ENCODE measurements around the gene GNG3. TPM values are rescaled to one million over a fixed set of nuclear protein-coding genes. Genes with fewer than 3 reads are reported as not detected.
A peak's percentile ranks its signal among the peaks of the same experiment; 100 is the strongest.
"Not testable (repeated sequence)": the region's sequence is repeated elsewhere in the genome, so short reads cannot be mapped to it uniquely, and the experiment has no call there.

The GNG3 gene
- polyA plus RNA-seq (ENCODE audit: insufficient read depth in 1 of 5, insufficient read length in 5 of 5, low replicate concordance in 1 of 5), result 1 to 10 TPM in 4 of 5 donors, under 1 TPM in 1; 0.73 to 1.7 (median 1.5) TPM
- long read RNA-seq, donor 1, result 0 reads
- long read RNA-seq, donor 2, result 0 reads
- long read RNA-seq, donor 3, result 0 reads
- long read RNA-seq, donor 4, partial matches to known transcripts, result 0 of 2 reads
- long read RNA-seq, donor 4, other reads (novel, unspliced or antisense), result 0 of 2 reads
- long read RNA-seq, donor 5, result 0 reads
- long read RNA-seq, donor 6, partial matches to known transcripts, result 0 of 1 reads
- long read RNA-seq, donor 6, other reads (novel, unspliced or antisense), result 0 of 1 reads
- long read RNA-seq, donor 7, partial matches to known transcripts, result 0 of 1 reads
- long read RNA-seq, donor 7, other reads (novel, unspliced or antisense), result 0 of 1 reads
- long read RNA-seq, donor 8, result 0 reads

DNA sequence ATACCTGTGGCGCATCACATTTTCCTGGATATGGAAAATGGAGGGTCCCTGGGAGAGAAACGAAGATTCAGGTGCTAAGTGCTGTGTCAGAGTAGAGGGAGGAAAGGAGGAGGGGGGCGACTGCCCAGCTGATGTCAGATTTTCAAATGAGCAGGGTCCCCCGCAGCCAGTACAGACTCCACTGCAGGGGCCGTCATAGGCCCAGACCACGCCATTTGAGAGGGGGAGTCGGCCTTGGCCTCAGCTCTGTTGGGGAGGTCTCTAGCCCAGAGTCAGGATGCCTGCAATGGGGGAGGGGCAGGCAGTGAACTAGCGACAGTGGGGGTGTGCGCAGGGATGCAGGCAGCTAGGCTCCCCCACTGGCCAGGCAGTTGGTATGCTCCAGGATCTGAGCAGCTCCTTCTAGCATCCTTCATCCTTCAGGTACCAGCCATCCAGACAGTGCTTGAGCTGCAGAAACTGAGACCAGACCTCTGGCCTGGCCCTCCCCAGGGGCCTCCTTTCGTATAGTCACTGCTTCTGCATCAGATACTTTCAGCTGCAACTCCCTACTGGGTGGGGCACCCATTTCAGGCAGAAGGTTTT lies at the start of gene GNG3, which contains the start of gene BSCL2:
TSS of gene GNG3 (plus strand) at position 400 of the 585 bp plus-strand sequence. CDS start 620 bp downstream, outside the sequence.
TSS of gene BSCL2 (minus strand) at position 148 of the 585 bp plus-strand sequence. CDS start 229 bp downstream, outside the sequence.
- DNase-seq, result no peak

DNA sequence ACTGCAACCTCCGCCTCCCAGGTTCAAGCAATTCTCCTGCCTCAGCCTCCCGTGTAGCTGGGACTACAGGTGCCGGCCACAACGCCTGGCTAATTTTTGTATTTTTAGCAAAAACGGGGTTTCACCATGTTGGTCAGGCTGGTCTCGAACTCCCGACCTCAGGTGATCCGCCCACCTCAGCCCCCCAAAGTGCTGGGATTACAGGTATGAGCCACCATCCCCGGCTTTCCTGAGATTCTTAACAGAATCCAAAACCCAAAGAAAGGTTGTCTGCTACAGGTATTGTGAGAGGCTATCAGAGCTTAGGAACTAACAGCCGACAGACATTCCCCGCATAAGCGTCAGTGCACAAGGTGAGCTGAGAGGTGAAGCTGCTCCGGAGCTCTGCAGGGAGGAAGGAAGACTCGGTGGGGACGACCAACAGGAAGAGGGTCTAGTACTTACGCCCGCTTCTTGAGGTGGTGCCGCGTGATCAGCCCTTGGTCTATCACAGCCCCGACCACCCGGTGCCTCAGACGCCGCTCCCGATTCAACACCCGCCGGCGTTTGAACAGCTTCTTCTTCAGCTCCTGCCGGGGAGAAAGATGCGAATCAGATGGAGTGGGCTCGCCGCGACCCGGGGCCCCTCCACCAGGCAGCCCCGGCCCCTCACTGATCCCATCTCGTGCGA lies 42.9 kb upstream of the GNG3 start:
- no peak for DNase-seq

DNA sequence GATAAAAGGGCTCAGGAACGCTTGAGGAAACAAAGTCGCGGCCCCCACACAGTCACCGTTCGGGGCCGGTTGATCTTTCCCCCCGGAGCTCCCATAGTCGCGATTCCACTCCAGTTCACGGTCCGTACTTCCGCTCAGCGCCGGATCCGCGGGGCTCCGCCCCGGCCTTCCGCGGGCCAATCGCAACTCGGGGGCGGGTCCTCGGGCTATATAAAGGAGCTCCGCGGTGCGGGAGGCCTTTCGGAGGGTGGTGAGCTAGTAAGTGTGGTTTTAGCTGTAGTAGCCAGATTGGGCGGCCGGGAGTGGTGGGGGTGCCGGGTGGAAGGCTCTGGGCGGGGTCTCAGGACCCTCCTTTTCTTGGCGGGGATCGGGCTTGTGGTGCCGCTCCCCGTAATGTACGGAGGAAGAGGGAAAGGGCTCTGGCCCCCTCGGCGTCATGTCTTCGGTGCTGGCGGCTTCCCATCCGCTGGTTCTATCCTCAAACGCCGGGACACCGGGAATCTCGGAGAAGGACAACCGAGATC lies 42.3 kb upstream of the GNG3 start, which contains the start of the genes C11orf98 and CSKMT:
TSS of gene C11orf98 (minus strand) at position 136 of the 524 bp plus-strand sequence. CDS start at position 95, 41 bp downstream.
TSS of gene CSKMT (plus strand) at position 238 of the 524 bp plus-strand sequence. CDS start 568 bp downstream, outside the sequence.
- peak; percentile 95 for DNase-seq

DNA sequence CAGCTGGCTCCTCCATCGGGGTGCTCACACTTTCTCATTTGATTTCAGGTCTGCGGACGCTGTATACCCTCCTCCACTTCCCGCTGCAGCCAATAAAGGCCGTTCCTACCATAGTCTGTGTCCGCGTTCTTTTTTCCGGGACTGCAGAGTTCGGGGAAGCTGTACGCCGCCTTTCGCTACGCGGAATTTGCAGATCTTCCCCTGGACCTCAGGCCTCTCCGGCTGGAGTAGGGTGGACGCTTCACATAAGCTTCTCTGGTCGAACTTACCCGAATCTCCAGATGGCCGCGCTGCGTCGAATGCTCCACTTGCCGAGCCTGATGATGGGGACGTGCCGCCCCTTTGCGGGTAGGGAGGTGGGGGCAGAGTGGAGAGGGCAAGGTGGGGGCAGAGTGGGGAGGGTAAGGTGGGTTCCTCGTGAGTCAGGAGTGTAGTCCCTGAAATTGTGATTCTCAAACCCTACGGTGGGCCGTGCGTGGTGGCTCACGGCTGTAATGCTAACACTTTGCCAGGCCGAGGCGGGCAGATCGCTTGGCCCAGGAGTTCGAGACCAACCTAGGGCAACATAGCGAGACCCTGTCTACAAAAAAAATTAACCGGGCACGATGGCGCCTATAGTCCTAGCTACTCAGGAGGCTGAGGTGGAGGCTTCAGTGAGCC lies 41.7 kb upstream of the GNG3 start:
- no peak for DNase-seq

DNA sequence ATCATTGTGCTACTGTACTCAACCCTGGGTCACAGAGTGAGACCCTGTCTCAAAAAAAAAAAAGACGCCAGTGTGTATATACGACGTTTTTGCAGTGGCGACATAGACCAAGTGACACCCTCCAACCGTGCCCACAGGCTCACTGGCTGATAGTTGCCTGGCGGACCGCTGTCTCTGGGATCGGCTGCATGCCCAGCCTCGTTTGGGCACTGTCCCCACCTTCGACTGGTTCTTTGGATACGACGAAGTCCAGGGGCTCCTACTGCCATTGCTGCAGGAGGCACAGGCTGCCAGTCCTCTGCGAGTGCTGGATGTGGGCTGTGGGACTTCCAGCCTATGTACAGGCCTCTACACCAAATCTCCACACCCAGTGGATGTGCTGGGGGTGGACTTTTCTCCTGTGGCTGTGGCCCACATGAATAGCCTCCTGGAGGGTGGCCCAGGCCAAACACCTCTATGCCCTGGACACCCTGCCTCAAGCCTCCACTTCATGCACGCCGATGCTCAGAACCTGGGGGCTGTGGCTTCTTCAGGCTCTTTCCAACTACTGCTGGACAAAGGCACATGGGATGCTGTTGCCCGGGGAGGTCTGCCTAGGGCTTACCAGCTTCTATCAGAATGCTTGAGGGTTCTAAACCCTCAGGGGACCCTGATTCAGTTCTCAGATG lies 41.1 kb upstream of the GNG3 start:
- no peak for DNase-seq

DNA sequence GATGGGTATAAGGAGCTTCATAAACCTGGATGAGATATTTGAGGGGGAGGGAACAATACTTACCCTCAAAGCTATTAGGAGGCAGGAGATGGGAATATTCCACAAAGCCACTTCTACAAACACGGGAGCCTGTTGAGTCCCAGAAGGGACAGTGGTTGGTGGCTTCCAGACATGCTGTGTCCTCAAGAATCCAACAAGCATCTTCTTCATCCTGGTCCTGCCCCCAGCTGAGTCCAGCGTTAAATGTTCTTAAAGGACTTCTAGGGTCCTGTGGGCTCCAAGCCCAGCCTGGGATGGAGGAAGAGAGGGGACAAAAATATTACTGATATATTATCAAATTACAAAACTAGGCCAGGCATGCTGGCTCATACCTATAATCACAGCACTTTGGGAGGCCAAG lies 40.0 kb upstream of the GNG3 start:
- DNase-seq, result no peak

DNA sequence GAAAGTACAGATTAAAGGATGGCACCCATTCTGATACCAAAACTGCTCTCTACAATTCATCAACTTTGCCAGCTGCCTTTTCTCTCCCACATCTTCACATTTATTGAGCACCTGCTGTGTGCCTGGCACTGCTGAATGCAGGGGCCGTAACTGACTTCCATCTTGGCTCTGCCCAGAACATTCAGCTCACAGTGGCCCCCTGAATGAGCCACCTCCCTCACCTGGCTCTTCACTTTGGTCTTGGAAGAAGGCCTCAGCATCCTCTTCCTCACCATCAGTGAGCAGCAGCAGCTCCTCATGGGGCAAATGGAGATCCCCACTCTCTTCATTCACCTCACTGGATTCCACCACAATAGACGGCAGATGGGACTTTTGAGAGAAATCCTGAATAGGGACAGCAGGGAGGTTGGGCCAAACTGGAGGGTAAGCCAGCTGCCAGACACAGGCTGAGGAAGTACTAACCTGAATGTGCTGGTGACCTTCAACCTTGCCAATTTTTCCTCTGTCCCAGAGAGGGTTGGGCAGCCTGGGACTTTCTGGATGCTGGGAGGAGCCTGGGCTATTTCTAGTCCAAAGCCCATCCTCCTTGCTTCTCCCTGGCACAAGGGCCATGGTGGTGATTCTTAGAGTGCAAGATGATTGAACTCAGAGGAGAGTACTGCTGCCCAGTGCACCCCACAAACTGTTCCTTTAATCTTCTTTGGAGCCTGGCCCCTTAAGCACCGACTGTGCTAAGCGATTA lies 37.9 kb upstream of the GNG3 start:
- DNase-seq, result no peak

DNA sequence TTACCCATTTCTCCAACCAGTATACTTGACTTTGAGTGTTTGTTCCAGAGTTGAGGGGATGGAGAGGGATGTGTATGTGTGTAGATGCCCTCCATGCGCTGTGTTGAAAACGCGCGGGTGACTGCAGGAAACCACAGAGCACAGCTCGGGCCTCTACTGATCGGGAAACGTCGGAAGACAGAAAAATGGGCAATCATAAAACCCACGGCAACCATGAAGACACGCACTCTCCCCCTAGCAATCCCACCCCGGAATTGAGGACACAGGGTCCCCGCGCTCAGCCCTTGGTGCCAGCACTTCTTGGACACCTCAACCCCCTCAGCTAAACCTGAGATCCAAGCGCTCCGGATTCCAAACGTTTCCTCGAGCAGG lies 36.3 kb upstream of the GNG3 start:
- DNase-seq, result no peak

DNA sequence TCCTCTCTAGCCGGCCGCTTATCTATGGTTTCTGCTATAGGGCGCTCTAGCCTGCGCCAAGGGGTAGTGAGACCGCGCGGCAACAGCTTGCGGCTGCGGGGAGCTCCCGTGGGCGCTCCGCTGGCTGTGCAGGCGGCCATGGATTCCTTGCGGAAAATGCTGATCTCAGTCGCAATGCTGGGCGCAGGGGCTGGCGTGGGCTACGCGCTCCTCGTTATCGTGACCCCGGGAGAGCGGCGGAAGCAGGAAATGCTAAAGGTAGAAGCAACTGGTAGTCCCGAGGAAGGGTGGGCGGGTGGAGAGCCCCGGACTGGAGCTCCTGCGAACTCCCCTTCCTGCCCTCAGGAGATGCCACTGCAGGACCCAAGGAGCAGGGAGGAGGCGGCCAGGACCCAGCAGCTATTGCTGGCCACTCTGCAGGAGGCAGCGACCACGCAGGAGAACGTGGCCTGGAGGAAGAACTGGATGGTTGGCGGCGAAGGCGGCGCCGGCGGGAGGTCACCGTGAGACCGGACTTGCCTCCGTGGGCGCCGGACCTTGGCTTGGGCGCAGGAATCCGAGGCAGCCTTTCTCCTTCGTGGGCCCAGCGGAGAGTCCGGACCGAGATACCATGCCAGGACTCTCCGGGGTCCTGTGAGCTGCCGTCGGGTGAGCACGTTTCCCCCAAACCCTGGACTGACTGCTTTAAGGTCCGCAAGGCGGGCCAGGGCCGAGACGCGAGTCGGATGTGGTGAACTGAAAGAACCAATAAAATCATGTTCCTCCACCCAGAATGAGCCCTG lies 35.7 kb upstream of the GNG3 start, which contains the start of the genes LBHD1 and UQCC3:
TSS of gene LBHD1 (minus strand) at position 660 of the 782 bp plus-strand sequence. CDS start 2,236 bp downstream, outside the sequence.
TSS of gene UQCC3 (plus strand) at position 66 of the 782 bp plus-strand sequence. CDS start at position 139, 73 bp downstream.
- DNase-seq, result peak; percentile 74 to 81

DNA sequence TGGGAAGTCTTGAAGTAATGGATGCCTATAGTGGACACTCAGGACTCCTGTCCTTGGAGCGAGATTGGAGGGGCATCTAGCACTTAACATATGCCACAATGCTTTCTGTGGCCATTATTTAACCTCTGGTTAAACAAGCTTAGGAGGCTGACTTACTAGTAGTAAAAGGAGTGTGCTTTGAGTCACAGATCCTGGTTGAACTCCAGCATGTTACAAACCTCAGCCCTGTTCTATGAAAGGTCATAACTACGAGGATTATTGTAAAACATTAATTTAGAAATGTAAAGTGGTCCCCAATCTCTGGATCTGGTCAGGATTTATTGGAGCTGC lies 34.3 kb upstream of the GNG3 start:
- DNase-seq, result no peak

DNA sequence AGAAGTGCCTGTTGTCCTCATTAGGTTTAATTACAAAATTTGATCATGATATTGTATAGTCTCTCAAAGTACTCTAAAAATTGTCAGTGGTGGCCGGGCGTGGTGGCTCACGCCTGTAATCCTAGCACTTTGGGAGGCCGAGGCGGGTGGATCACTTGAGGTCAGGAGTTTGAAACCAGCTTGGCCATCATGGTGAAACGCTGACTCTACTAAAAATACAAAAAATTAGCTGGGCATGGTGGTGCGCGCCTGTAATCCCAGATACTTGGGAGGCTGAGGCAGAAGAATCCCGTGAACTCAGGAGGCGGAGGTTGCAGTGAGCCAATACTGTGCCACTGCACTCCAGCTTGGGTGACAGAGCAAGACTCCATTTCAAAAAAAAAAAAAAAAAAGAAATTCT lies 32.1 kb upstream of the GNG3 start:
- DNase-seq, result not testable (repeated sequence)

DNA sequence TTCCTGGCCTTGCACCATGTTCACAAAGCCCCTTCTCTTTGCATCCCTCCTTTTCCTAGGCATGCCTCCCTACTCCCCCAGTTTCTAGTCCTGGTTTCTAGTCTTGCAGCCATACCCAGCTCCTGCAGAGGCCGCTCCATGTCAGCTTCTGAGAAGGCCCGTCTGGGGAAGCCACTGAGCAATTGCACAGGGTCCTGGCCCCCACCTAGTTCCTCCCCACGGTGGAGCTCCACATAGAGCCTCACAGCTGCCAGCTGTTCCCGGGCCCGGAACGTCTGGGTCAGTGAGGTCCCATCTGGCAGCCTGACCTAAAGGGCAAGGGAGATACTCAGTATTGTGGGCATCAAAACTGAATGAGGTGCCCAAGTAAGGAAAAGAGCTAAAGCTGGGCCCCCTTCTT lies 30.8 kb upstream of the GNG3 start:
- no peak for DNase-seq

DNA sequence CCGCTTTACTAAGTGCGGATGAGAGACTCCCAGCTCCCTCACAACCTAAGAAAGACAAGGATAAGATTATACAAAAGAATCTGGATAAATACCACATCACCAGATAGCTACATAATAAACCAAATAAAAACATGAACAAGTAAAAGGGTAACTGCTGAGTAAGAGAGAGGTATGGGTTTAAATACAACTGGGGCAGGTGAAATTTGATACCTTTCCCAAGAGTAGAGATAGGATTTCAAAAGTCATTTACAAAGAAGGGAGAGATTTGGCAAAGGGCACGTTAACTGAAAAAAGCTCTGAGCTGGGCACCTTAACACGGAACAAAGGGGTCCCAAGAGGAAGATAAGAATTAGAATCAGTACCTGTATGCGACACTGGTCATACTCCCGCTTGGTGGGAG lies 30.3 kb upstream of the GNG3 start:
- no peak for DNase-seq

DNA sequence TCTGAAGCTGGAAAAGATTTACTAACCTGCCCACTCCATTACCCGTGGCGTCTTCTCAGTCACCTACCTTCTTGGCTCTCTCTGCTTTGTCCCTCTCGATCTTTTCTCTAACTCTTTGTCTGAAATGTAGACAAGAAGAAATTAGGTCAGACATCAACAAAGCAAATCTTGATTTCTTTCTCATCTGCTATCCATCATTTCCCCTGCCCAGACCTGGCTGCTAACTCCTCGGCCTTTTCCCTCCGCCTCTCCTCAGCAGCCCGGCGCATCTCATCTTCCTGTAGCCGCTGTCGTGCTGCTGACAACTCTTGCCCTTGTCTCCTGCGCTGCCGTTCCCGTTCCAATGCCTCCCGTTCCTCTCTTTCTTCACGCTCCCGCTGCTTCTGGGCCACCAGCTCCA lies 29.8 kb upstream of the GNG3 start:
- no peak for DNase-seq

DNA sequence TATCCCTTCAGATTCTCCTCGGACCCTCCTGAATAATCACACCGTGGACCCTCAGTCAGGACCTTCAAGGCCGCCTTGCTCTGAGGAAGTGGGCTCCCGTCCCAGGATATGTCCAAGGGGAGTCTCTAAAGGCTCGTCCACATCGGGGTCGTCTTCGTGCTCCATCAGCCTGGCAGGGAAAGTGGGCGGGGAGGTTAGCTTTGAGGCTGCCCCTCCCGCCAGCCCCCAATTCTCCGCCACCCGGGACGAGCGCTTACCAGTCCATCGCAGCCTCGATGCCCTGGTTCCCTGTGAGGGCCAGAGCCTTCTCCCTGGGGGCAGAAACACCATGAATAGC lies 29.1 kb upstream of the GNG3 start:
- no peak for DNase-seq

DNA sequence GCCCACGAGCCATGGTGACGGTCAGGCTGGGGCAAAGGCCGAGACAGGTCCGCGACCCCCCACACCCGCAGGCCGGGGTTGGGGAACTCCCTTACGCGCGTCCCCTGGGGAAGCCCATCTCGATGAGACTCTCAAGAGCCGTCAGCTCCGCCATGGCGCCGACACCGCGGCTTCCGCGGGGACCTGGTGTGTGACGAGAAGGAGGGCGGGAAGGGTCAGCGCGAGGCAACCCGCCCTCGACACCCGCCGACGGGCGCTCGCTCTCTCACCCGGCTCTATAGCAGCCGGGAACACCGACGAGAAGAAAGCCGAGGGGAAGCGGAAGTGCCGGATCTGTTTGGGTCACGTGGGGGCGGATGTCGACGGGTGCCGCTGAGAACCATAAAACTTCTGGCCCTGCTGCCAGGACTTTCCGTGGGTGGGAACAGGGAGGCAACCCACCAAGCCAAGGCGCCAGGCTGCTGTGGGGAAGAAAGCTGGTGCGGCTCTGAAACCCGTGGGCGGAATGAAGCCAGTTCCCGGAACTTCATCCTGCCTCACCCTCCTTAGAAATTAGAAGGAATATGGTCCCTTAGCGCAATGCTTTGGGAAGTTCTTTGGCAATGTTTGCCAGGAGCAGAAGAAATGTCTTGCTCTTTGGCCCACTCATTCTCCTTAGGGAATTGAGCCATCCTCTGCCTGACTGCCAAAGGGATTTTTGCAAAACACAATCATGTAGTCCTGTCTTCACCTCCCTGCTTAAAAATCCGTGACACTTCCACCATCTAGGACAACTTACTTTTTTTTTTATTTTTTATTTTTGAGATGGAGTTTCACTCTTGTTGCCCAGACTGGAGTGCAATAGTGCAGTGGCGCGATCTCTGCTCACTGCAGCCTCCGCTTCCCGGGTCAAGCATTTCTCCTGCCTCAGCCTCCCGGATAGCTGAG lies 28.4 kb upstream of the GNG3 start, which contains the start of gene UBXN1:
TSS of gene UBXN1 (minus strand) at position 304 of the 927 bp plus-strand sequence. CDS start at position 154, 150 bp downstream.
- peak; percentile 87 to 89 for DNase-seq

DNA sequence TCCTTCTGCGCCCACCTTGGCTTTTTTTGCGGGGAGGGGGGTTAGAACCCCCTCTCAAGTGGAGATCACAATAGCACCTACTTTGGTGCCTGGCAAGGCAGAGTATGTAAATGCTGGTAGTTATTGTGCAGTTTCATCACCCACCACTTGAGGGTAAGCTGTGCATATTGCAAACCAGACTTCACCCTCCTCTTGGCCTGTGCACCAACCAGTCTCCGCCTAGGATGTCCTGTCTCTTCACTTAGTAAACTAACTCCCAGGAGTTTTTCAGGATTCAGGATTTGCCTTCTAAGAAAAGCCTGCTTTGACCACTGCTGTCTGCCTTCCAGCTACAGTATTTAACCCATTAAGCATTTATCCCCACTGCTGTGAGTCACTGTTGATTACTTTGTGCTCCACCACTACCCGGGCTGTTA lies 26.6 kb upstream of the GNG3 start:
- DNase-seq, result no peak

DNA sequence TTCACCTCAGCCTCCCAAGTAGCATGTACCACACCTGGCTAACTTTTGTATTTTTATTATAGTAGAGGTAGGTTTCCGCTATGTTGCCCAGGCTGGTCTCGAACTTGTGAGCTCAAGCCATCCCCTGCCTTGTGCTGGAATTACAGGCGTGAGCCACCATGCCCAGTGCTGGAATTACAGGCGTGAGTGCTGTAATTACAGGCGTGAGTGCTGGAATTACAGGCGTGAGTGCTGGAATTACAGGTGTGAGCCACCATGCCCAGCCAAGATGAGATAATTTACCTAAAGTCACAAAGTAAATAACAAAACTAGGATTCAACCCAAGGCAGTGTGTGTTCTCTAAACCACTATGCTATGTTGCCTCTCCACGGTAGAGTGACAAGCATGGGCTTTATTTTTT lies 25.0 kb upstream of the GNG3 start:
- no peak for DNase-seq
